HK-2 (cell line): ENCODE data around the gene EGF.

Experiments used
- DNase-seq: peaks from one replicate; pipeline ENCODE4 v3.0.0-alpha.2; 2018; ENCODE audit not compliant: unreplicated experiment

EGF gene

DNA sequence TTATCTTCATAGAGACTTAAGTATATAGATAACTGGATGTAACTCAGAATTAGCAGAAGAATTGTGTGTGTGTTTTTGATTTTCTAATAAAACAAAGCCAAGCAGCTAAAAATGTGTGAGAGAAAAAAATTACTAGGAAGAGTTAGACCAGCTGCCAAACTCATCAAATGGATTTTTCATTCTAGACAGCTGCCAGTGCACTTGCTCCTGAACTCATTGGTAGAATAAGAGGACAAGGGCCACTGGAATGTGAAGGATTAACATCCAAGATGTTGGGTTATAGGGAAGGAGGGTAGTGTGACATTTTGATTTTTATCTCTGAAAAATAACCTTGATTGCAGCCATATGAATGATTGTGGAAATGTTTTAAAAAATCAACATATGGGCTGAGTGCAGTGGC, 49.7 kb downstream of the EGF start:
- no peak for DNase-seq

DNA sequence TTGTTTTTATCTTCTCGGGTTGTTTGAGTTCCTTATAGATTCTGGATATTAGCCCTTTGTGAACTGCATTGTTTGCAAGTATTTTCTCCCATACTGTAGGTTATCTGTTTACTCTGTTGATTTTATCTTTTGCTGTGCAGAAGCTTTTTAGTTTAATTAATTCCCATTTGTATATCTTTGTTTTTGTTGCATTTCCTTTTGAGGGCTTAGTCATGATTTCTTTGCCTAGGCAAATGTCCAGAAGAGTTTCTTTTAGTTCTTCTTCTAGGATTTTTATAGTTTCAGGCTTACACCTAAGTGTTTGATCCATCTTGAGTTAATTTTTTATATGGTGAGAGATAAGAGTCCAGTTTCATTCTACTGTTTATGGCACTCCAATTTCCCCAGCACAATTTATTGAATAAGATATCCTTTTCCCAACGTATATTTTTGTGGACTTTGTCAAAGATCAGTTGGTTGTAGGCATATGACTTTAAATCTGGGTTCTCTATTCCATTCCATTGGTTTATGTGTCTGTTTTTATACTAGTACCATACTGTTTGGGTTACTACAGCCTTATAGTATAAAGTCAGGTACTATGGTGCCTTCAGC, 54.3 kb downstream of the EGF start:
- no peak for DNase-seq

DNA sequence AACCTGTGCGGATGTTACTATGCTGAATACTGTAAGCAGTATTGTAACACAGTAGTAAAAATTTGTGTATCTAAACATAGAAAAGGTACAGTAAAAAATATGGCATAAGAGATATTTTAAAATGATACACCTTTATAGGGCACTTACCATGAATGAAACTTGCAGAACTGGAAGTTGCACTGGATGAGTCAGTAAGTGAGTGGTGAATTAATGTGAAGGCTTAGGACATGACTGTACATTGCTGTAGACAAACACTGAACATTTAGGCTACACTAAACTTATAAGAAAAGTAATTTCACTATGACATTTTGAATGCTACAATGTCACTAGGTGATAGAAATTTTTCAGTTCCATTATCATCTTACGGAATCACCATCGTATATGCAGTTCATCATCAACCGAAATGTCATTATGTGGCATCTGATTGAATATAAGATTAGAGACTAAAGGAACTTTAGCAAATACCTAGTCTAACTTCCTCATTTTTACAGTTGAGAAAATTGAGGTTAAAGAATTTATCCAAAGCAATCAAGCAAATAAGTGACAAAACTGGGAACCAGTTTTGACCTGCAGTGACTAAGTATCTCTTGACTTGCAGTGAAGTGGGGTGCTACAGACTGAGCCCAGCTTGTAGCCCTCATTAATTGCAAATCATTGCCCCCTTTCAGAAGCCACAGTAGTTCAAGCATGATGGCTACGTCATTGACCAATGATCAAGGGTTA, 55.3 kb downstream of the EGF start:
- no peak for DNase-seq

DNA sequence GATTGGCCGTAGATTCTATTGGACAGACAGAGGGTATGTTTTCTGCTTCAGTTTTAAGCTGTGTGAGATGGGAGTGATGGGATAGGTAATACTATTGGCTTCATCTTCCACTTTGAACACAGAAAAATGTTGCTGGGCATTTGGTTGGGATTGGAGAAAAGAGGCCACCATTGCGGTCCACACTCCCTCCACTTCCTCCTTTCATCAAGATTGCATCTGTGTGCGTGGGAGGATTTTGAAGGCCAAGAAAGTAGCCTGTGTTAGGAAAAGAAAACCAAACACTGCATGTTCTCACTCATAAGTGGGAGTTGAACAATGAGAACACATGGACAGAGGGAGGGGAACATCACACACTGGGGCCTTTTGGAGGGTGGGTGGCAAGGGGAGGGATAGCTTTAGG, 56.4 kb downstream of the EGF start:
- no peak for DNase-seq

DNA sequence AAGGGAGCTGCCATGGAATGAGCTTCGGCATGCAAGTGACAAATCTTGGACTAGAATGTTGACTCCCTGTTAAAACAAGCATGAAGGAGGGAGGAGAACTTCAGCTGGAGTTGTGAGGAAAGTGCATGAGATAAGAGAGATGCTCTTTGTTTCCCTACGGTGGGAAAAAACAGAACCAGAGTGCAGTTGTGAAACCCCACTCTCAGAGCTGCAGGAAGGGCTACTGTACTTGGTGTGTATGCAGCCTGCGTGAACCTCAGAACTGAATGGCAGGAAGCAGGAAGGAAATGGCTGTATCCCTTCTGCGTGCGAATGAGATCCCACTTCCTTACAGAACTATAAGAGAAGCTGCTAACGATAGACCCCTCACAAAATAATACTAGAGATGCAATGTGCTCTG, 57.2 kb downstream of the EGF start:
- DNase-seq = no peak

DNA sequence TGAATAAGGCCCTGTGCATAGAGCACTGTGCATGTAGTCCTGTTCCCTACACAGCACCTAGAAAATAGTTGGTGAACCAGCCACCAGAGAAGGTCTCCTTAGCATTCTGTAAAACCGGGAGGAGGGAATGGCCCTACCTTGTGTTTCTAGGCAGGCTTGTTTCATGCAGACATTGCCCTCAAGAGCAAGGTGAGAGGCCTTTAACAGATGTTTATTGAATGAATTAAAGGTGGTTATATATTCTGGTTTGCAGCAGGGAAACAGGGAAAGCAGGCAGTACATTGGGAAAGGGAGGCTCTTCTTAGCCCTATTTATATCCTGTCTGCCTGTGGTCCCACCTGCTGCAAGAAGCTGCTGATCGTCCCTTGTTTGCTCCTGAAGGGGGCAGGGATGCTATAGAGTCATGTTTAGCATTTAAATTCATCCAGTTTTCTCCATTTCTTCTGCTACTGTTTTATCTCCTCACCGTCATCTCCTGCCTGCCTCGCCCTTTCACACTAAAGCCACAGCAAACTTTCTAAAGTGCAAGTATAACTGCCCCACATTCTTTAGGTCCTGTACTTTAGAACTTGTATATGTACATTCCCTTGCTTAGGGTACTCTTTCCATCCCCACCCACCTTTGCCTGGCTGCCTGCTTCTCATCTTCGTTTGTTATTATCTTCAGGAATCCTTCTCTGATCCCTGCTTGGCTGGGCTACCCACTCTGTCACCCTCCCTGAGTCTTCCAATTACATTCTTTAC, 60.3 kb downstream of the EGF start:
- DNase-seq = no peak

DNA sequence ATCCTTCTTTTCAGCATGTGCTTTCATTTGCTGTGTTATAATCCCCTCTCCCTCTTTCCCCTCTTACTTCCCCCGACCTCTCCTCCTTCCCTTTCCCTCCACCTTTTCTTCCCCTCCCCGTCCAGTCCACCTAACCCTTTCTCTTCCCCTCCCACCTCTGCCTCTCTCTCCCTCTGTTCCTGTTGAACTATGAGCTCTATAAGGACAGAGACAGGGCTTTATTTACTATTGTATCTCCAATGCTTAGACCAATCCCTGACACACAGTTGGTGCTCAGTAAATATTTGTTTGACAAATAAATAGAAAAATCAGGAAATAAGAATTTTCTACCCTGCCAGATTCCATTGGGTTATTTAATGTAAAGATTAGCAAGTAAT, 60.8 kb downstream of the EGF start:
- DNase-seq = no peak

DNA sequence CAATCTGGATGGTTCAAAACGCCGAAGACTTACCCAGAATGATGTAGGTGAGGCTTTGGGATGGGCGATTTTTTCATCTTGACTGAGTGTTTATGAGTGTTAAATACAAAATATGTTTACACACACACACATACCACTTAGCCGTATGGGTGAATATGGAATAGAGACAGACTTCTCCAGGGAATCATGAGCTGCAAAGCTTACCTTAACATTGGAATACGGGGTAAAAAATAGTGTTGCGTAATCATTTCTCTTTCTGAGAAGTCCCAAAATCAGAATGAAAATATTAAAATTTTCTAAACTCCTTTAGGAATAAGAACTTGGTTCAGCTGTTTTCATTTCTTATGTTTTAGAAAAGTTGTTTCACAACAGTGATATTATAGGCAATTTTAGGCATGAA, 63.5 kb downstream of the EGF start:
- no peak for DNase-seq

DNA sequence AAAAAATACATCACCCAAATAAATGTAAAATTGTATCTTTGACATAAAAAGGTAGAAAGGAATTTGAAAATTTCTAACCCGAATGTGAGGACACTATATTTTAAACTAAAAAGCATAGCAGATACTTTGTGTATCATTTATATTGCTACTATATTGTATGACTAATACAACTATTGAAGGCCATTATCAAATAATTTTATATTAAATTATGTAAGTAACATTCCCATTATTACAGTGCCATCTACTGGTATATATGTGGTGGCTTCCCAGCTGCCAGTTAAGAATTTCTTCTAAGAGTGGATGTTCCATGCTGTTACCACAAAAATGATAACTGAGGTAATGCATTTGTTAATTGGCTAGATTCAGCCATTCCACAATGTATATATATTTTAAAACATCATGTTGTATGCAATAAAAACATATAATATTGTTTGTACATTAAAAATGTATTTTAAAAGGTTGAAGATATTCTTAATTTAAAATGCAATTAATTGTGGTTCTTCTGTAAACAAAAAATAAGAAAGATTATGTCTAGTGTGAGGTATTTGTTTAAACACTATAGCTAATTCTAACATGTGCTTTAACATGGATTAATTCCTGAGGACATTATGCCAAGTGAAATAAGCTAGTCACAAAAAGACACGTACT, 65.3 kb downstream of the EGF start:
- no peak for DNase-seq

DNA sequence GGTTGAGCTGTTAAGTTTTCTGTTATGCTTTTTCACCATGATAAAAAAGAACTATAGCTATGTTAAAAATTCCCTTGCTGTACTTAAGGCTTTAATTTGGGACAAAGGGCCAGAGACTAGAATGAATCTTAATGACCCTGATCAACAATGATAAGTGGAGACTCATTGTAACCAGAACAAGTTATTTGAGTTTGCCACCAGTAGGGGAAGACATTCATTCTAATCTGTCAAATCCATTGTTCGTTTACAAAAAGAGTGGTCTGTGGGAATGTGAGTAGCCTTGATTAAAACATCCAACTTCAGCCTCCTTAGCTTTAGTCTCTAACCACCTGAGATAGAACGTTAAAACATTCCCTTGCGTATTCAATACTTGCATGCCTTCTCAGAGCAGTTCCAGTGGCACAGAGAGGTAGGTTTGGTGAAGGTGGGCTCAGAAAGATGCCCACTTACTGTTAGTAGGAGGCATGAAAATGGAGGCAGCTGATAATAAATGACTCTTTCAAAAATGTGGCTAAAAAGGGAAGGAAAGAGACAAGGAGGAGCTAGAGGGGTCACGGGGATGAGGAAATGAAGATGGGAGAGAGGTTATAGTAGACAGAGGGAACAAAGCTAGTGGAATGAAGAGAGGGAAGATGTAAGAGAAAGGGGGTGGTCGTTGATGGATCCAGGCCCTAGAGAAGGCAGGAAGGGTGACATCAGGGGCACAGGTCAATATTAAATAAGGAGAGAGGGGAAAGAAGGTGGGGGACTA, 66.2 kb downstream of the EGF start:
- no peak for DNase-seq

DNA sequence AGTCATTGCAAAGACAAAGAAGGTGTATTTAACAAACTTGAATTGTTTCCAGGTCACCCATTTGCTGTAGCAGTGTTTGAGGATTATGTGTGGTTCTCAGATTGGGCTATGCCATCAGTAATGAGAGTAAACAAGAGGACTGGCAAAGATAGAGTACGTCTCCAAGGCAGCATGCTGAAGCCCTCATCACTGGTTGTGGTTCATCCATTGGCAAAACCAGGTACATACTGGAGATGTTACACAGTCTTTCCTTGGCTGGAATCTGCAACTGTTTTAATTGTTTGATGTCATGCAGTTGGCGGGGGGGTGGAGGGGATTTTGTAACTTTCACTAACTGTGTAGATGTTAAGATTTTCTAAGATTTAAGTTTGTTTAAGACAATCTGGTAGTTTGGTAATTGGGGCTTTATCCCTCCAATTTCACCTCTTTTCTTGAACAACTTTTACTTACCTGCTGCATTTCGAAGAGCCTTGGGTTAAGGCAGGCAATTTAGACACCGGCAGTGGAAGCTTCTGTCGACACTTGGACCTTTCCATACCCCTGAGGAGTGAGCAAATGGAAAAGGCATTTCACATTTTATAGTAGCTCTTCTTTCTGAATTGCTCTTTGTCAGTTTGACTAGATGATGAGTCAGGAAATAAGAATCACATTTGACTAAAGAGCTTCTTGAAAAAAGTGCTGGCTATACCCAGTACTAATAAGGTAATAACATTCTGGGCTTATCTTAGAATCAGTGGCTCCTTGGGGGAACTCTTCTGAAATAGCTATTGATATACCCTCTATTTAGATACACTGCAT, 67.4 kb downstream of the EGF start:
- DNase-seq = no peak

DNA sequence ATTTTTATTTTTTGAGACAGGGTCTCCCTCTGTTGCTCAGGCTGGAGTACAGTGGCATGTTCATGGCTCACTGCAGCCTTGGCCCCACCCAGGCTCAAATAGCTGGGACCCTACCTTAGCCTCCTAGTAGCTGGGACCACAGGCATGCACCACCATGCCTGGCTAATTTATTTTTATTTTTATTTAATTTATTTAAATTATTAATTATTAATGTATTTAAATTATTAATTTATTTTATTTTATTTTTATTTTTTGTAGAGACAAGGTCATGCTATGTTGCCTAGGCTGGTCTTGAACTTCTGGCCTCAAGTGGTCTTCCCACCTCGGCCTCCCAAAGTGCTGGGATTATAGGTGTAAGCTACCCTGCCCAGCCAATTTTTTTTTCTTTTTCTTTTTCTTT, 69.3 kb downstream of the EGF start:
- DNase-seq = no peak

DNA sequence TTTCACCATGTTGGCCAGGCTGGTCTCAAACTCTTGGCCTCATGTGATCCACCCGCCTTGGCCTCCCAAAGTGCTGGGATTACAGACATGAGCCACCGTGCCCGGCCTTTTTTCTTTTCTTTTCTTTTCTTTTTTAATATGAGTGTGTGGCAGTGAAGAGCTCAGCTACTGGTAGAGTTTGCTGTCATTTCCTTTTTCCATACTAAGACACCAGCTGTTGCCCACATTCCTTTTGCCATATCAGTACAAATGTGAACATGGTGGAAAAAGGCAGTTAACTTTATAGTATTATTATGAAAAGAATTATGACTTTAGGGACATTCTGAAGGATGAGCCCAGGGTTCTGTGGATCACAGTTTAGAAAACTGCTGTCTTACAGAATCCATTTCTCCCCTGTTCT, 69.8 kb downstream of the EGF start:
- DNase-seq = no peak

DNA sequence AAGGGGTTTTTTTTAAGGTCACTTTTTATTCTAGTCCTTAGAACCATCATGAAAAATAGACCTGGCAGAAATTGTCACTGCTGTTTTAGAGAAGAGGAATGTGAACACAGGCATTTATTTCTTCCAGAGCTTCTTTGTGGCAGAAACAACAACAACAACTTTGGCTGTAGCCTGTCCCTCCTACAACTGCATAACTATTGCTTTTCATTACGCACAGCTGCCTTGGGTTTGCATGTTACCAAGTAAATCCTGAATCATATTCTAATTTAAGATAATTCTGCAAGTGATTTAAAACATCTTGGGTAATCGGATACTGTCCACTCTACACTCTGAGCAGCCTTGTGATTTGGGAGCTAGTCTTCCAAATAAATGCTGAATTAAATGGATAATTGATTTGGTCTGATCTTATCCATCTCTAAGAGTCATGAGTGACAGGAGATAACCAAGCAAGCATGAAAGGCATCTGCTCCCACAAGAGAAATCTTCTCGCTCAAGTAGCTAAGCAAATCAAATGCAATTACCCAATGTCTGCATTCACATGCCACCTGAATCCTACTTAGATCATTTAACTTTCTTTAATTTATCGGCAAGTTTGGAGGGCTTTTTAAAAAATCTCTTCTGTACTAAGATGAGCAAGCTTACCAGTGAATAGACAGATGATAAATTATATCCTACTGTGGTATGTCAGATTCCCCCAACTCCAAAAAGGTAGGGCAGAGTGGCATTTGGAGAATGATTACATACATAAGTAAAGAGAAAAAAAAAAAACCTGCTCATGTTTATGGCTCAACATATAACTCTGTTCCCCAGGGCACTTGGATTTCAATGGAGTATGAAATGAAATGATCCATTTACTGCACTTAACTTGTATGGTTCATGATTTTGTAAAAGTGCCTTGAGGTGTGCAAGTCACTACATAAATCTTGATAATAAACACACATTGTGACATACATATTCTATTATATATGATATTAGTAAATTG, 73.6 kb downstream of the EGF start:
- no peak for DNase-seq

DNA sequence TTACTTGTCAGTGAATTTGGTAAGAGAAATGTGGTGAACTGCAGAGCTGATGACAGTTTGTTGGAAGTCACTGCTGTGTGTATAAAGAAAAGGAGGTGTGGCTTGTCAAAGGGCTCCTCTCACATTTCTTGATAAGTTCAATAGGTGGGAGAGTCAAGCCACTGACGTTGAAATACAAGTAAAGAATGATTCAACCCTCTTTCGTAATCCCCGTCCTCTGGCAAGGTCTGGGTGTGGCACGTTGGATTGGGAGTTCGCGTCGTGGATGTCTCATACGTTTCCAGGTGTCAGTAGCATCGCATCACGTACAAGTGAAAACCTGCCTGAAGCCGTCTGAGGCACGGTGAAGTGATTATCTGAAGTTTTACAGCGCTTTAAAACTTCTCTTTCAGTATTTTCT, 76.4 kb downstream of the EGF start:
- DNase-seq = no peak

DNA sequence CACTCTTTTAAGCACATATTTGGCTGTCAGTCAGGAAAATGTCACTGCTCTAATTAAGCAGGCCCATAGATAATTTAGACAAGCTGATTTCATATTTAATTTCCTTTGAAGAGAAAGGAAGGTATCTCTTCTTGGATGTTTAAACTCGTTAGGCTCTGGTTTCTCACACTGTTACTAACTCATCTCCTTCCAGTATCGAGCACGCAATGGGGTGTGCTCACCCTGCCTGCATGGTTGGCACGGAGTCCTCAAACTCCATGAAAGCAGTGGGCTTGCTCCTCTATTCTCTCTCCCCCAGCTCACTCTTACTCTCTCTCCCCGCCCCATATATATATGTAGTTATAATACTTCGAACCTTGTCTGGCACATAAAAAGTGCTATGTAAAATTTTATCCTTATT, 76.9 kb downstream of the EGF start:
- no peak for DNase-seq

DNA sequence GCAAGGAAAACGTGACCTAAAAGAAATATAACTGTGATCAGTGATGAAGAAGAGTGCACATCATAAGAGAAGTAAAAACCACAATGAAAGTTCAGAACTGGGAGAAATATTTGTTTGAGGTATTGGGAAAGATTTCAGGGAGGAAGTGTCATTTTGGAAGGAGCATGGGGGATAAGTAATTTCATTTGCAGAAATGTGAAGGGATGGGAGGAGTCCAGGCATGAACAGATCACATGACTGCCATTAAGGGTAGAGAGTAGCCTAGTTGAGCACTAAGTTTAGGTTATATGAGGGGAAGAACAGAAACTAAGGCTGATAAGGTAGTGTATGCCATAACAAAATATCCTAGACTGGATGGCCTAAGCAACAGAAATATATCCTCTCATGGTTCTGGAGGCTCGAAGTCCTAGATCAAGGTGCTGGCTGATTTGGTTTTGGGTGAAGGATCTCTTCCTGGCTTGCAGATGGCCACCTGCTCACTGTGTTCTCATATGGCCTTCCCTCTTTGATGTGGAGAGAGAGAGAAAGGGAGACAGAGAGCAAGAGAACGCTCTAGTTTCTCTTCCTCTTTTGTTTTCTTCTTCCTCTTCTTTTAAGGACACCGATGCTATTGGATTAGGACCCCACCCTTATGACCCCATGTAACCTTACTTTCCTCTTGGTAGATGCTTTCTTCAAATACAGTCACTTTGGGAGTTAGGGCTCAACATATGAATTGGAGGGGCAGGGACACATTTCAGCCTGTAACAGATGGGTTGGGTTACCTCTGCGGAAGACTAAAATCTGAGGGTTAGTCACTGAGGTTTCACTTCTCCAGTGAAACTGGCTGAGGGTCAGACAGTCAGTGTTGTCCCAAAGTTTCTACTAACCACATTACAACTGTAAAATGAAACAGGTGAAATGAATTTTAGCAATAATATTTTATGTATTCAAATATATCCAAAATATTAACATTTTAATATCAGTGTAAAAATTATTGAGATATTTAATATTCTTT, 77.9 kb downstream of the EGF start:
- no peak for DNase-seq

DNA sequence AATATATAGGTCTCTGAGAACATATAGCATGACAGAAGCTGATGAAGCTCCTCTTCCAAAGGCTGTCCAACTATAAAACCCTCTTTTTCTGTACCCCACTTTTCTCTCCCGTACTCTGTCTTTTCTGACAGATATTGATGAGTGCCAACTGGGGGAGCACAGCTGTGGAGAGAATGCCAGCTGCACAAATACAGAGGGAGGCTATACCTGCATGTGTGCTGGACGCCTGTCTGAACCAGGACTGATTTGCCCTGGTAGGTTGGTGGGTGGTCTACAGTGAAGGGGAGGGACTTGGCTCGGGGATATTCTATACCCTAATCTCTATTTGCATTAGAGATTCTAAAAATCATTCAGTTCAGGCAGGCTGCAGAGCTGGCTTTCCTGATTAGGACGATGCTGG, 80.4 kb downstream of the EGF start:
- no peak for DNase-seq

DNA sequence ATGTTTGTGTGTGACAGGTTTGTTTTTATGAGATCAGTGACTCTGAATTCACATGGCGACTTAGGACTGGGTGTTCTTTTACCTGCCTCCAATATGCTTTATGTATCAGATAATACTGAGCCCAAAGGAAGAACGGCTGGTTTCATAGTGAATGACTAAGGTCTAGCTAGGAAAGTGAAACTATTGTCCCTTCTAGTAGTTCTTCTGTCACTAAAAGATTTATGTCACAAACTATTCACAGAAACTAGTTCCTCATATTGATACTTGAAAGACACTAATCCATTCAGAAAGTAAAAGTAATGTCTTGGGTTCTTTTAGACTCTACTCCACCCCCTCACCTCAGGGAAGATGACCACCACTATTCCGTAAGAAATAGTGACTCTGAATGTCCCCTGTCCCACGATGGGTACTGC, 81.7 kb downstream of the EGF start:
- DNase-seq = no peak
